Neural progenitor cell (in vitro differentiated cells): ENCODE results near the gene HAS3.

Experiments used
- EZH2 ChIP-seq: fragments of 200-600 bp; sonication (generic); IDR thresholded peaks from 2 replicates; pipeline ENCODE4 v1.6.1; 2017; ENCODE audit warnings: antibody characterized with exemption, mild to moderate bottlenecking, moderate library complexity
- TF ChIP-seq, protein P1 (sequence below): fragments of 200-600 bp; sonication (generic); IDR thresholded peaks from 2 replicates; pipeline ENCODE4 v1.5.1; 2017; ENCODE audit warnings: antibody characterized with exemption, mild to moderate bottlenecking

DNA sequence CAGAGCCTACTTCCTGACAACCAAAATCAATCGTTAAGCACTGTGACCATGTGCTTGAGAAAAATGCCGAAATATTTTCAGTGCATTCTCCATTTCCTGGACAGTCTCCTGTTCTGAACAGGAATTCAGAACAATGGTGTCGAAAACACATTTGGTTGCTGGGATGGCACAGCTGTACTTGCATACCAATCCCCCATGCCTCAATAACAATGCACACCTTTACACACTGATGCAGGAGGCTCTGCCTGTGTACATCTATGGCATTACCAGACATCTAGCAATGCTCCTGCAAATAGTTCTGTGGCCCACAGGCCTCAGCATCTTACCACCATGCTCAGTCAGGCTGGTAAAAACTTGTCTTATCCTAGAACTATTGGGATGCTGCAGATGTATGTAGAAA, 20.8 kb downstream of the HAS3 start:
- TF ChIP-seq, protein P1, sequence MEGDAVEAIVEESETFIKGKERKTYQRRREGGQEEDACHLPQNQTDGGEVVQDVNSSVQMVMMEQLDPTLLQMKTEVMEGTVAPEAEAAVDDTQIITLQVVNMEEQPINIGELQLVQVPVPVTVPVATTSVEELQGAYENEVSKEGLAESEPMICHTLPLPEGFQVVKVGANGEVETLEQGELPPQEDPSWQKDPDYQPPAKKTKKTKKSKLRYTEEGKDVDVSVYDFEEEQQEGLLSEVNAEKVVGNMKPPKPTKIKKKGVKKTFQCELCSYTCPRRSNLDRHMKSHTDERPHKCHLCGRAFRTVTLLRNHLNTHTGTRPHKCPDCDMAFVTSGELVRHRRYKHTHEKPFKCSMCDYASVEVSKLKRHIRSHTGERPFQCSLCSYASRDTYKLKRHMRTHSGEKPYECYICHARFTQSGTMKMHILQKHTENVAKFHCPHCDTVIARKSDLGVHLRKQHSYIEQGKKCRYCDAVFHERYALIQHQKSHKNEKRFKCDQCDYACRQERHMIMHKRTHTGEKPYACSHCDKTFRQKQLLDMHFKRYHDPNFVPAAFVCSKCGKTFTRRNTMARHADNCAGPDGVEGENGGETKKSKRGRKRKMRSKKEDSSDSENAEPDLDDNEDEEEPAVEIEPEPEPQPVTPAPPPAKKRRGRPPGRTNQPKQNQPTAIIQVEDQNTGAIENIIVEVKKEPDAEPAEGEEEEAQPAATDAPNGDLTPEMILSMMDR, result no peak
- TF ChIP-seq EZH2, result no peak
